Mesenchymal stem cell (in vitro differentiated cells and primary cell): Measurements from ENCODE around the gene SPEG.

Experiments
- DNase-seq: peaks from one replicate; pipeline ENCODE4 v3.0.0-alpha.2; 2013
- H2AFZ ChIP-seq: one replicate; pipeline ENCODE4 v1.6.1; 2013; ENCODE audit warnings: low read depth, mild to moderate bottlenecking, control low read depth, inconsistent platforms, low read length, moderate library complexity
- H2AK5ac ChIP-seq: 2 replicates; pipeline ENCODE4 v1.6.1; 2013; ENCODE audit warnings: low read length, moderate library complexity, mild to moderate bottlenecking, inconsistent platforms; ENCODE audit not compliant: severe bottlenecking
- H2BK120ac ChIP-seq: one replicate; pipeline ENCODE4 v1.6.1; 2013; ENCODE audit warnings: low read depth, mild to moderate bottlenecking, inconsistent platforms, low read length, moderate library complexity
- H2BK12ac ChIP-seq, 2 experiments: one replicate each; pipeline ENCODE4 v1.6.1; 2013; ENCODE audit warnings: inconsistent platforms in 2 of 2, low read length in 2 of 2, mild to moderate bottlenecking in 2 of 2, moderate library complexity in 2 of 2, control low read depth in 1 of 2
- H2BK15ac ChIP-seq: one replicate; pipeline ENCODE4 v1.6.1; 2013; ENCODE audit warnings: mild to moderate bottlenecking, low read depth, inconsistent platforms; ENCODE audit not compliant: poor library complexity, severe bottlenecking
- H2BK5ac ChIP-seq: 2 replicates; pipeline ENCODE4 v1.6.1; 2013; ENCODE audit warnings: low read depth, mild to moderate bottlenecking, low read length, control low read depth, inconsistent platforms; ENCODE audit not compliant: poor library complexity, severe bottlenecking
- H3K14ac ChIP-seq, 2 experiments: one replicate each; pipeline ENCODE4 v1.6.1; 2013; ENCODE audit warnings: inconsistent platforms in 2 of 2, low read length in 2 of 2, control low read depth in 1 of 2, mild to moderate bottlenecking in 1 of 2, moderate library complexity in 1 of 2
- H3K18ac ChIP-seq, 2 experiments: one replicate each; pipeline ENCODE4 v1.6.1; 2013; ENCODE audit warnings: inconsistent platforms in 2 of 2, low read length in 2 of 2, control low read depth in 1 of 2, low read depth in 1 of 2, mild to moderate bottlenecking in 1 of 2
- H3K23ac ChIP-seq, 2 experiments: one replicate each; pipeline ENCODE4 v1.6.1; 2013; ENCODE audit warnings: inconsistent platforms in 2 of 2, low read length in 2 of 2, mild to moderate bottlenecking in 2 of 2, moderate library complexity in 2 of 2, control low read depth in 1 of 2
- H3K27ac ChIP-seq: 2 replicates; pipeline ENCODE4 v1.5.1; 2013; ENCODE audit warnings: mild to moderate bottlenecking, moderate library complexity, low read length, control low read depth, inconsistent platforms; ENCODE audit not compliant: poor library complexity, severe bottlenecking
- H3K27me3 ChIP-seq, 2 experiments: 2 replicates each; pipeline versions ENCODE4 v1.6.1 to v1.7.0; 2013; ENCODE audit warnings: low read length in 2 of 2, mild to moderate bottlenecking in 2 of 2, moderate library complexity in 2 of 2, control low read depth in 1 of 2, inconsistent platforms in 1 of 2; ENCODE audit not compliant: control insufficient read depth in 1 of 2, insufficient read depth in 1 of 2
- H3K36me3 ChIP-seq, 2 experiments: 2 replicates each; pipeline versions ENCODE4 v1.6.1 to v1.7.0; 2013; ENCODE audit warnings: low read length in 2 of 2, control low read depth in 1 of 2, inconsistent platforms in 1 of 2, low read depth in 1 of 2, mild to moderate bottlenecking in 1 of 2; ENCODE audit not compliant: insufficient read depth in 2 of 2, control insufficient read depth in 1 of 2
- H3K4ac ChIP-seq, 2 experiments: one replicate each; pipeline ENCODE4 v1.6.1; 2013; ENCODE audit warnings: inconsistent platforms in 2 of 2, low read length in 2 of 2, mild to moderate bottlenecking in 2 of 2, moderate library complexity in 2 of 2, control low read depth in 1 of 2, low read depth in 1 of 2
- H3K4me1 ChIP-seq: 2 replicates; pipeline ENCODE4 v1.6.1; 2013; ENCODE audit warnings: low read depth, low read length, control low read depth; ENCODE audit not compliant: control insufficient read depth, insufficient read depth
- H3K4me2 ChIP-seq: 2 replicates; pipeline ENCODE4 v1.6.1; 2013; ENCODE audit warnings: low read length, mild to moderate bottlenecking, inconsistent platforms; ENCODE audit not compliant: poor library complexity, severe bottlenecking
- H3K4me3 ChIP-seq, 2 experiments: 2 replicates each; pipeline versions ENCODE4 v1.5.1 to v1.7.0; 2013; ENCODE audit warnings: low read length in 2 of 2, mild to moderate bottlenecking in 2 of 2, control low read depth in 1 of 2, low read depth in 1 of 2; ENCODE audit not compliant: insufficient read depth in 1 of 2
- H3K79me1 ChIP-seq: replicated peaks from 2 replicates; pipeline ENCODE4 v1.6.1; 2013; ENCODE audit warnings: mild to moderate bottlenecking, control low read depth, low read length, inconsistent platforms; ENCODE audit not compliant: poor library complexity, severe bottlenecking
- H3K9ac ChIP-seq: 2 replicates; pipeline ENCODE4 v1.7.0; 2013; ENCODE audit warnings: mild to moderate bottlenecking, low read length, moderate library complexity
- H3K9me3 ChIP-seq: 2 replicates; pipeline ENCODE4 v1.7.0; 2013; ENCODE audit warnings: mild to moderate bottlenecking, low read length; ENCODE audit not compliant: control insufficient read depth
- H4K8ac ChIP-seq: one replicate; pipeline ENCODE4 v1.6.1; 2013; ENCODE audit warnings: inconsistent platforms, mild to moderate bottlenecking, low read length, moderate library complexity
- H4K91ac ChIP-seq: one replicate; pipeline ENCODE4 v1.6.1; 2013; ENCODE audit warnings: mild to moderate bottlenecking, low read length, inconsistent platforms
- whole genome bisulfite sequencing: methylation state at CpG from one replicate; pipeline ENCODE4 v1.1.7; 2013; ENCODE audit warnings: mixed read lengths; 5-methylcytosine and 5-hydroxymethylcytosine counted together

Gene SPEG

GRCh38 chr2:219437141-219437540 is 2.5 kb downstream of the SPEG start:
- Histone ChIP-seq H2AFZ (no peak overlapping the region), H3K79me1 (no peaks in the 10 kb centered on the region), H3K36me3 (no peaks in the 10 kb centered on the region), H2AK5ac (no peak overlapping the region), H3K27ac (no peak overlapping the region), H3K23ac (no peak overlapping the region), H2BK120ac (no peak overlapping the region), H3K18ac (no peak overlapping the region), H2BK15ac (no peak overlapping the region), H3K27me3 (no peaks in the 10 kb centered on the region), H2BK12ac (no peak overlapping the region), H4K91ac (no peak overlapping the region), H2BK5ac (no peak overlapping the region), H3K4ac (no peak overlapping the region), H3K14ac (no peak overlapping the region), H3K4me3 (no peak overlapping the region), H3K9ac (no peak overlapping the region), H3K4me1 (peaks cover 27% of the 10 kb centered on the region), H3K9me3 (no peaks in the 10 kb centered on the region), H4K8ac (no peak overlapping the region), H3K4me2 (no peak overlapping the region)
- no peak for DNase-seq
- 74% methylated on average over 3 of the region's 3 CpGs for WGBS

- no peak overlapping the region for H2AFZ ChIP-seq
- no peak overlapping the region for H4K8ac ChIP-seq
- no peaks in the 10 kb centered on the region for H3K9me3 ChIP-seq
- 74% methylated on average over 5 of the region's 6 CpGs for WGBS
- H4K91ac ChIP-seq, result no peak overlapping the region
- H3K36me3 ChIP-seq, result no peaks in the 10 kb centered on the region
- no peak overlapping the region for H3K9ac ChIP-seq
- no peak overlapping the region for H2BK5ac ChIP-seq
- no peak overlapping the region for H3K4me2 ChIP-seq
- no peak overlapping the region for H3K23ac ChIP-seq
- DNase-seq, result no peak
- peaks cover 32% of the 10 kb centered on the region for H3K4me1 ChIP-seq
- H3K18ac ChIP-seq, result no peak overlapping the region
- H3K4me3 ChIP-seq, result no peak overlapping the region
- no peak overlapping the region for H2BK12ac ChIP-seq
- H3K79me1 ChIP-seq, result no peaks in the 10 kb centered on the region
- no peak overlapping the region for H2BK15ac ChIP-seq
- H2AK5ac ChIP-seq, result no peak overlapping the region
- H3K27me3 ChIP-seq, result no peaks in the 10 kb centered on the region
- H3K4ac ChIP-seq, result no peak overlapping the region
- H3K14ac ChIP-seq, result no peak overlapping the region
- H3K27ac ChIP-seq, result no peak overlapping the region
- H2BK120ac ChIP-seq, result no peak overlapping the region
These were observed 3.1 kb downstream of the SPEG start for GRCh38 chr2:219437690-219438206.

GRCh38 chr2:219438453-219438852 is 3.8 kb downstream of the SPEG start:
- no peak overlapping the region for H3K9ac ChIP-seq
- no peak overlapping the region for H4K8ac ChIP-seq
- no peak overlapping the region for H4K91ac ChIP-seq
- no peak overlapping the region for H2AK5ac ChIP-seq
- no peak overlapping the region for H3K4ac ChIP-seq
- H2BK12ac ChIP-seq, result no peak overlapping the region
- no peak overlapping the region for H2BK15ac ChIP-seq
- DNase-seq, result no peak
- no peak overlapping the region for H2AFZ ChIP-seq
- no peak overlapping the region for H3K14ac ChIP-seq
- H3K4me2 ChIP-seq, result no peak overlapping the region
- H3K9me3 ChIP-seq, result no peaks in the 10 kb centered on the region
- peaks cover 37% of the 10 kb centered on the region for H3K4me1 ChIP-seq
- H3K79me1 ChIP-seq, result peaks cover 6% of the 10 kb centered on the region
- WGBS, result 97% methylated on average over 4 of the region's 4 CpGs
- H3K36me3 ChIP-seq, result peaks cover 3 to 5% of the 10 kb centered on the region in 2 experiments
- H3K4me3 ChIP-seq, result no peak overlapping the region
- no peak overlapping the region for H3K27ac ChIP-seq
- no peak overlapping the region for H2BK5ac ChIP-seq
- H3K23ac ChIP-seq, result no peak overlapping the region
- no peak overlapping the region for H2BK120ac ChIP-seq
- no peak overlapping the region for H3K18ac ChIP-seq
- H3K27me3 ChIP-seq, result no peaks in the 10 kb centered on the region

GRCh38 chr2:219439506-219439905 is 4.9 kb downstream of the SPEG start:
- Histone ChIP-seq H3K27me3 (no peaks in the 10 kb centered on the region), H2BK12ac (peak overlapping the region in 1 of 2 experiments; percentile 7), H3K14ac (no peak overlapping the region), H3K23ac (no peak overlapping the region), H3K4ac (no peak overlapping the region), H2BK120ac (no peak overlapping the region), H2BK15ac (no peak overlapping the region), H3K4me3 (no peak overlapping the region), H3K9ac (no peak overlapping the region), H3K9me3 (no peaks in the 10 kb centered on the region), H2BK5ac (no peak overlapping the region), H3K4me1 (peaks cover 43% of the 10 kb centered on the region), H3K27ac (no peak overlapping the region), H3K4me2 (no peak overlapping the region), H2AK5ac (peak overlapping the region; percentile 29), H2AFZ (no peak overlapping the region), H3K79me1 (peaks cover 13% of the 10 kb centered on the region), H3K36me3 (peaks cover 12 to 16% of the 10 kb centered on the region in 2 experiments), H4K91ac (no peak overlapping the region), H3K18ac (no peak overlapping the region), H4K8ac (no peak overlapping the region)
- DNase-seq, result no peak
- 90% methylated on average over 6 of the region's 6 CpGs for WGBS
